Naive thymus-derived CD8-positive, alpha-beta T cell (primary cell): ENCODE results near the gene TMEM9. TPM values are rescaled to one million over a fixed set of nuclear protein-coding genes. Genes with fewer than 3 reads are reported as not detected.
A peak's percentile ranks its signal among the peaks of the same experiment; 100 is the strongest.

Experiments used
- ATAC-seq, 2 donors: fragments of 150-1000 bp; cut with Tn5 transposase in 1 of 2; sonication (Bioruptor Pico), chemical (Tn5 transposase) in 1 of 2; 1 replicate in 1 of 2; 2 replicates in 1 of 2; pipeline ENCODE4 v1.10.0; 2021; ENCODE audit warnings: mild to moderate bottlenecking in 2 of 2, moderate library complexity in 2 of 2
- POLR2A ChIA-PET: fragments of 350-600 bp; sonication (Branson Sonifier 250); formaldehyde crosslinking; loops from one replicate; lab custom pipeline; 2021; ENCODE audit warnings: antibody characterized with exemption; lab: Charles Lee
- DNase-seq, 10 donors: peaks; one replicate each; pipeline versions ENCODE4 v3.0.0 to v3.0.0-alpha.2; 2020 to 2022
- H3K27ac Mint-ChIP-seq, 10 donors: one replicate each; pipeline ENCODE4 v1.8.0; 2020 to 2022; ENCODE audit warnings: mild to moderate bottlenecking in 10 of 10, mixed read lengths in 10 of 10, moderate library complexity in 4 of 10, inconsistent platforms in 1 of 10
- H3K27me3 Mint-ChIP-seq, 5 donors: one replicate each; pipeline ENCODE4 v1.8.0; 2021 to 2022; ENCODE audit warnings: mixed read lengths in 5 of 5
- H3K36me3 Mint-ChIP-seq, 3 donors: one replicate each; pipeline ENCODE4 v1.8.0; 2020 to 2022; ENCODE audit warnings: mixed read lengths in 3 of 3, mild to moderate bottlenecking in 2 of 3, inconsistent platforms in 1 of 3
- H3K4me1 Mint-ChIP-seq, 4 donors: one replicate each; pipeline ENCODE4 v1.8.0; 2021 to 2022; ENCODE audit warnings: mixed read lengths in 4 of 4
- H3K4me3 Mint-ChIP-seq, 10 donors: one replicate each; pipeline ENCODE4 v1.8.0; 2020 to 2022; ENCODE audit warnings: mild to moderate bottlenecking in 10 of 10, mixed read lengths in 10 of 10, moderate library complexity in 6 of 10, inconsistent platforms in 1 of 10
- H3K9me3 Mint-ChIP-seq, 9 donors: one replicate each; pipeline ENCODE4 v1.8.0; 2020 to 2022; ENCODE audit warnings: mixed read lengths in 9 of 9, mild to moderate bottlenecking in 3 of 9, inconsistent platforms in 1 of 9, moderate library complexity in 1 of 9
- polyA plus RNA-seq, 3 donors: library from polyadenylated mRNA; unstranded; fragments of 300-500 nt; fragmentation: Illumina TruSeq; gene quantifications; one replicate each; pipeline ENCODE4 v1.2.3, GENCODE V29; 2021
- total RNA-seq, 8 experiments: library from RNA in 2 of 8; stranded (reverse) in 2 of 8; gene quantifications; one replicate each; pipeline ENCODE4 v1.2.3 and lab custom pipeline; 2021 to 2026

The TMEM9 gene
- total RNA-seq (10 to 100 TPM; 23.7 to 26.9 TPM), polyA plus RNA-seq (10 to 100 TPM; 30.6 to 43.2 (median 40.9) TPM), total RNA-seq (lab: John Stamatoyannopoulos, UW) (11.1 to 20.9 (median 17.6) reads per million in 6 experiments)

- Mint-ChIP-seq H3K9me3 (no peaks in the 10 kb centered on the region), H3K4me3 (peak within 1 kb of the TSS; percentile 88 to 98 (median 94)), H3K27me3 (peaks cover 11 to 32% (median 16%) of the 10 kb centered on the region in 5 donors), H3K4me1 (peaks cover 20 to 47% (median 27%) of the 10 kb centered on the region in 4 donors), H3K27ac (peak within 1 kb of the TSS; percentile 79 to 97 (median 94)), H3K36me3 (peaks cover 0 to 14% (median 7%) of the 10 kb centered on the region in 3 donors)
- POLR2A ChIA-PET = interaction anchor here (0.8 to 1.6 kb wide), 5 partner anchors 9 to 136 kb away, joined by 3 to 7 read pairs (median 4); no protein-coding TSS in a partner anchor
- ATAC-seq (peak; percentile 95 to 97), DNase-seq (peak; percentile 94 to 99 (median 98))
Observed at GRCh38 chr1:201154389-201155165, at the start of gene TMEM9. Gene TMEM9 (minus strand): TSS chr1:201154474. CDS start chr1:201153923, 551 bp downstream.

- no peaks in the 10 kb centered on the region for H3K36me3 Mint-ChIP-seq
- no peak overlapping the region for H3K27ac Mint-ChIP-seq
- H3K4me1 Mint-ChIP-seq = no peaks in the 10 kb centered on the region
- ATAC-seq (no peak), DNase-seq (no peak)
- H3K9me3 Mint-ChIP-seq = no peaks in the 10 kb centered on the region
- no peaks in the 10 kb centered on the region for H3K27me3 Mint-ChIP-seq
- no peak overlapping the region for H3K4me3 Mint-ChIP-seq
- POLR2A ChIA-PET = no interaction called here
Observed at GRCh38 chr1:201198598-201198997, 44.3 kb upstream of the TMEM9 start.

GRCh38 chr1:201194046-201194445 lies 39.8 kb upstream of the TMEM9 start:
- POLR2A ChIA-PET = no interaction called here
- ATAC-seq (no peak), DNase-seq (no peak)
- peaks cover 0 to 12% (median 10%) of the 10 kb centered on the region in 5 donors for H3K27me3 Mint-ChIP-seq
- H3K4me1 Mint-ChIP-seq = no peaks in the 10 kb centered on the region
- no peak overlapping the region for H3K27ac Mint-ChIP-seq
- no peak overlapping the region for H3K4me3 Mint-ChIP-seq
- no peaks in the 10 kb centered on the region for H3K36me3 Mint-ChIP-seq
- no peaks in the 10 kb centered on the region for H3K9me3 Mint-ChIP-seq

- POLR2A ChIA-PET = no interaction called here
- DNase-seq (no peak), ATAC-seq (no peak)
- peaks cover 0 to 12% (median 11%) of the 10 kb centered on the region in 5 donors for H3K27me3 Mint-ChIP-seq
- H3K9me3 Mint-ChIP-seq = no peaks in the 10 kb centered on the region
- no peaks in the 10 kb centered on the region for H3K4me1 Mint-ChIP-seq
- no peaks in the 10 kb centered on the region for H3K36me3 Mint-ChIP-seq
- no peak overlapping the region for H3K4me3 Mint-ChIP-seq
- no peak overlapping the region for H3K27ac Mint-ChIP-seq
Observed at GRCh38 chr1:201192261-201192788, 38.1 kb upstream of the TMEM9 start.

GRCh38 chr1:201191653-201192260 lies 37.5 kb upstream of the TMEM9 start:
- Mint-ChIP-seq H3K4me3 (no peak overlapping the region), H3K27me3 (peaks cover 0 to 13% (median 11%) of the 10 kb centered on the region in 5 donors), H3K36me3 (no peaks in the 10 kb centered on the region), H3K9me3 (no peaks in the 10 kb centered on the region), H3K27ac (no peak overlapping the region), H3K4me1 (no peaks in the 10 kb centered on the region)
- POLR2A ChIA-PET = no interaction called here
- no peak for DNase-seq
- ATAC-seq = no peak

GRCh38 chr1:201190624-201191051 lies 36.4 kb upstream of the TMEM9 start, which contains the start of gene IGFN1:
Gene IGFN1 (plus strand): TSS chr1:201190824. CDS start chr1:201193294, 2,470 bp downstream.
- Mint-ChIP-seq H3K9me3 (no peaks in the 10 kb centered on the region), H3K4me3 (no peak within 1 kb of the TSS), H3K27me3 (peaks cover 0 to 13% (median 11%) of the 10 kb centered on the region in 5 donors), H3K27ac (no peak within 1 kb of the TSS), H3K4me1 (no peaks in the 10 kb centered on the region), H3K36me3 (no peaks in the 10 kb centered on the region)
- DNase-seq = no peak
- POLR2A ChIA-PET = no interaction called here
- ATAC-seq = no peak

GRCh38 chr1:201190005-201190404 lies 35.7 kb upstream of the TMEM9 start:
- Mint-ChIP-seq H3K27me3 (peaks cover 0 to 13% (median 11%) of the 10 kb centered on the region in 5 donors), H3K4me1 (no peaks in the 10 kb centered on the region), H3K4me3 (no peak overlapping the region), H3K36me3 (no peaks in the 10 kb centered on the region), H3K9me3 (no peaks in the 10 kb centered on the region), H3K27ac (no peak overlapping the region)
- POLR2A ChIA-PET = no interaction called here
- DNase-seq = no peak
- no peak for ATAC-seq

GRCh38 chr1:201189085-201189484 lies 34.8 kb upstream of the TMEM9 start:
- Mint-ChIP-seq H3K36me3 (no peaks in the 10 kb centered on the region), H3K9me3 (no peaks in the 10 kb centered on the region), H3K4me3 (no peak overlapping the region), H3K27ac (no peak overlapping the region), H3K27me3 (peaks cover 0 to 21% (median 19%) of the 10 kb centered on the region in 5 donors), H3K4me1 (no peaks in the 10 kb centered on the region)
- ATAC-seq (no peak), DNase-seq (no peak)
- POLR2A ChIA-PET = no interaction called here

- DNase-seq (no peak), ATAC-seq (no peak)
- Mint-ChIP-seq H3K36me3 (no peaks in the 10 kb centered on the region), H3K4me3 (no peak overlapping the region), H3K4me1 (no peaks in the 10 kb centered on the region), H3K9me3 (no peaks in the 10 kb centered on the region), H3K27ac (no peak overlapping the region), H3K27me3 (peaks cover 6 to 29% (median 24%) of the 10 kb centered on the region in 5 donors)
- POLR2A ChIA-PET = no interaction called here
Observed at GRCh38 chr1:201186192-201186591, 31.9 kb upstream of the TMEM9 start.

- Mint-ChIP-seq H3K36me3 (no peaks in the 10 kb centered on the region), H3K4me3 (no peak overlapping the region), H3K27me3 (peaks cover 6 to 29% (median 25%) of the 10 kb centered on the region in 5 donors), H3K27ac (no peak overlapping the region), H3K4me1 (no peaks in the 10 kb centered on the region), H3K9me3 (no peaks in the 10 kb centered on the region)
- ATAC-seq (no peak), DNase-seq (no peak)
- POLR2A ChIA-PET = no interaction called here
Observed at GRCh38 chr1:201185527-201186128, 31.4 kb upstream of the TMEM9 start.

GRCh38 chr1:201185123-201185453 lies 30.8 kb upstream of the TMEM9 start:
- ATAC-seq (no peak), DNase-seq (no peak)
- Mint-ChIP-seq H3K27me3 (peaks cover 5 to 26% (median 24%) of the 10 kb centered on the region in 5 donors), H3K27ac (no peak overlapping the region), H3K36me3 (no peaks in the 10 kb centered on the region), H3K4me1 (no peaks in the 10 kb centered on the region), H3K9me3 (no peaks in the 10 kb centered on the region), H3K4me3 (no peak overlapping the region)
- POLR2A ChIA-PET = no interaction called here

GRCh38 chr1:201184307-201185122 lies 30.2 kb upstream of the TMEM9 start:
- Mint-ChIP-seq H3K36me3 (no peaks in the 10 kb centered on the region), H3K4me3 (no peak overlapping the region), H3K4me1 (no peaks in the 10 kb centered on the region), H3K9me3 (peaks cover 0 to 4% (median 0%) of the 10 kb centered on the region in 9 donors), H3K27me3 (peaks cover 8 to 29% (median 24%) of the 10 kb centered on the region in 5 donors), H3K27ac (no peak overlapping the region)
- POLR2A ChIA-PET = no interaction called here
- DNase-seq = no peak
- no peak for ATAC-seq
